Neural crest cell (in vitro differentiated cells): ENCODE results near the gene RPL18A. TPM values are rescaled to one million over a fixed set of nuclear protein-coding genes. Genes with fewer than 3 reads are reported as not detected.
"Not testable (repeated sequence)": the region's sequence is repeated elsewhere in the genome, so short reads cannot be mapped to it uniquely, and the experiment has no call there.

Source experiments
- DNase-seq: peaks from one replicate; pipeline ENCODE4 v3.0.0; 2021; ENCODE audit warnings: low read depth, mixed read lengths, low spot score
- H3K27ac Mint-ChIP-seq: one replicate; pipeline ENCODE4 v1.8.0; 2021; ENCODE audit warnings: mild to moderate bottlenecking, mixed read lengths; ENCODE audit not compliant: unreplicated experiment
- H3K27me3 Mint-ChIP-seq: 2 replicates; pipeline ENCODE4 v1.8.0; 2021; ENCODE audit warnings: low read depth, mild to moderate bottlenecking, mixed read lengths
- H3K36me3 Mint-ChIP-seq: 2 replicates; pipeline ENCODE4 v1.8.0; 2021; ENCODE audit warnings: low read depth, mild to moderate bottlenecking, mixed read lengths
- H3K4me1 Mint-ChIP-seq: 2 replicates; pipeline ENCODE4 v1.8.0; 2021; ENCODE audit warnings: mixed read lengths
- H3K4me3 Mint-ChIP-seq: one replicate; pipeline ENCODE4 v1.8.0; 2021; ENCODE audit warnings: mild to moderate bottlenecking, mixed read lengths
- H3K9me3 Mint-ChIP-seq: 2 replicates; pipeline ENCODE4 v1.8.0; 2021; ENCODE audit warnings: mixed read lengths
- total RNA-seq: library from RNA; stranded (reverse); gene quantifications from 2 replicates; pipeline ENCODE4 v1.2.1, GENCODE V29; 2021
- TF ChIP-seq, protein P1 (sequence below): fragments of 200-600 bp; sonication (generic); conservative IDR thresholded peaks from 2 replicates; pipeline ENCODE4 v1.5.0; 2021; ENCODE audit warnings: antibody characterized with exemption, mild to moderate bottlenecking

RPL18A gene
- total RNA-seq, 1 donor from 2014 or later = 2,184 TPM

DNA sequence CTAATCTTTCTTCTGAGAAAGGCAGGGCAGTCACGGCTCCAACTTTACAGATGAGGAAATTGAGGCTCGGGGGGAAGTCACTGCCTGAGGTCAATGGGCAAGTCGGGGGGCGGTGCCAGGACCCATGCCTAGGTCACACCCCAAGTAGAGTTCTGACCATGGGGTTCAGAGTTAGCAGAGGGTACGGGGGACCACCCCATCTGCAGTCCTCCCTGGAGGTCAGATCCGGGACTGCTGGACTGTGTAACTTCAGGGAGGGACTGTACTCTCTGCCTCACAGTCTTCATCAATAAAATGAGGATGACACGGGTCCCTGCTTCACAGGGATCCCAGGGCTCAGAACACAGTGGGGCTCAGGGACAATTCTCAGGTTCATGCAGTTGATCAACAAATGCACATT, 19.8 kb downstream of the RPL18A start:
- no peaks in the 10 kb centered on the region for H3K36me3 Mint-ChIP-seq
- H3K4me3 Mint-ChIP-seq = no peak overlapping the region
- no peaks in the 10 kb centered on the region for H3K4me1 Mint-ChIP-seq
- H3K27ac Mint-ChIP-seq = no peak overlapping the region
- TF ChIP-seq, protein P1, sequence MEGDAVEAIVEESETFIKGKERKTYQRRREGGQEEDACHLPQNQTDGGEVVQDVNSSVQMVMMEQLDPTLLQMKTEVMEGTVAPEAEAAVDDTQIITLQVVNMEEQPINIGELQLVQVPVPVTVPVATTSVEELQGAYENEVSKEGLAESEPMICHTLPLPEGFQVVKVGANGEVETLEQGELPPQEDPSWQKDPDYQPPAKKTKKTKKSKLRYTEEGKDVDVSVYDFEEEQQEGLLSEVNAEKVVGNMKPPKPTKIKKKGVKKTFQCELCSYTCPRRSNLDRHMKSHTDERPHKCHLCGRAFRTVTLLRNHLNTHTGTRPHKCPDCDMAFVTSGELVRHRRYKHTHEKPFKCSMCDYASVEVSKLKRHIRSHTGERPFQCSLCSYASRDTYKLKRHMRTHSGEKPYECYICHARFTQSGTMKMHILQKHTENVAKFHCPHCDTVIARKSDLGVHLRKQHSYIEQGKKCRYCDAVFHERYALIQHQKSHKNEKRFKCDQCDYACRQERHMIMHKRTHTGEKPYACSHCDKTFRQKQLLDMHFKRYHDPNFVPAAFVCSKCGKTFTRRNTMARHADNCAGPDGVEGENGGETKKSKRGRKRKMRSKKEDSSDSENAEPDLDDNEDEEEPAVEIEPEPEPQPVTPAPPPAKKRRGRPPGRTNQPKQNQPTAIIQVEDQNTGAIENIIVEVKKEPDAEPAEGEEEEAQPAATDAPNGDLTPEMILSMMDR = no peak
- peaks cover 12% of the 10 kb centered on the region for H3K27me3 Mint-ChIP-seq
- DNase-seq = no peak
- H3K9me3 Mint-ChIP-seq = no peaks in the 10 kb centered on the region

DNA sequence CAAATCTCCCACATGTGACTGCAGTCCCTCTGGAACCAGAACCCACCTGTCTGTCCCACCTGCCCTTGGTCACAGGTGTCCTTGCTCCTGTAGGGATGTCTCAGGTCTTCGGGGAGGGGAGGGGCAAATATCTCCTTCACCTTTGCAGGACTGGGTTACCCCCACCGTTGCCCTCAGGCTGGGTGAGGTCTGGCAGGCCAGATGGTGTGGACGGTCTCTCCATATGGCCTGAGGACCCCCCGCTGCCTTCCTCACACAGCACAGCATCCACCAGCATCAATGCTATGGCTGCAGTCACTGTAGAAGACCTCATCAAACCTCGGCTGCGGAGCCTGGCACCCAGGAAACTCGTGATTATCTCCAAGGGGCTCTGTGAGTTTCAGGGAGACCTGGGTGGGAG, 22.0 kb downstream of the RPL18A start:
- no peak overlapping the region for H3K4me3 Mint-ChIP-seq
- H3K4me1 Mint-ChIP-seq = no peaks in the 10 kb centered on the region
- DNase-seq = no peak
- no peaks in the 10 kb centered on the region for H3K36me3 Mint-ChIP-seq
- H3K27me3 Mint-ChIP-seq = peaks cover 10% of the 10 kb centered on the region
- H3K9me3 Mint-ChIP-seq = no peaks in the 10 kb centered on the region
- H3K27ac Mint-ChIP-seq = no peak overlapping the region
- TF ChIP-seq, protein P1 = no peak

DNA sequence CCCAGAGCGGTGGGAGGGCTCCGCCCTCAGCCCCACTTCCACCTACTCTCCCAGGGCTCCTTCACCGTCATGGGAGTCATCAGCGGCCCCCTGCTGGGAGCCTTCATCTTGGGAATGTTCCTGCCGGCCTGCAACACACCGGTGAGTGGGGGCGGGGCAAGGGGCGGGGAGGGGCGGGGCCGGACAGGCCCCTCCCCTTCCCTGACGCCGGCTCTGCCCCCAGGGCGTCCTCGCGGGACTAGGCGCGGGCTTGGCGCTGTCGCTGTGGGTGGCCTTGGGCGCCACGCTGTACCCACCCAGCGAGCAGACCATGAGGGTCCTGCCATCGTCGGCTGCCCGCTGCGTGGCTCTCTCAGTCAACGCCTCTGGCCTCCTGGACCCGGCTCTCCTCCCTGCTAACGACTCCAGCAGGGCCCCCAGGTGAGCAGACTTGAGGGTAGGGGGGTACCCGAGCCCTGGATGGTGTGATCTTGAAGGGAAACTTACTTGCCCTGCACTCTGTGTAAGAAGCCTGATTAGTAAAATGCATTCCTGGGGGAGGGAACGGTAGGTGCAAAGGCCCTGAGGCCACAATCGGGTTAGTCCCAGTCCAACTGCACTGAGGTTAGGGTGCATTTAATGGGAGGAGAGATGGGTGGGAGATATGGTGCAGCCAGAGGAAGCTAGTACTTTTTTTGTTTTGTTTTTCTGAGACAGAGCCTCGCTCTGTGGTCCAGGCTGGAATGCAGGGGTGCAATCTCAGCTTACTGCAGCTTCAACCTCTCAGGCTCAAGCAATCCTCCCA, 24.1 kb downstream of the RPL18A start:
- Mint-ChIP-seq H3K27me3 (peaks cover 14% of the 10 kb centered on the region), H3K36me3 (no peaks in the 10 kb centered on the region), H3K9me3 (no peaks in the 10 kb centered on the region), H3K4me1 (no peaks in the 10 kb centered on the region), H3K4me3 (no peak overlapping the region), H3K27ac (no peak overlapping the region)
- TF ChIP-seq, protein P1 = no peak
- no peak for DNase-seq

DNA sequence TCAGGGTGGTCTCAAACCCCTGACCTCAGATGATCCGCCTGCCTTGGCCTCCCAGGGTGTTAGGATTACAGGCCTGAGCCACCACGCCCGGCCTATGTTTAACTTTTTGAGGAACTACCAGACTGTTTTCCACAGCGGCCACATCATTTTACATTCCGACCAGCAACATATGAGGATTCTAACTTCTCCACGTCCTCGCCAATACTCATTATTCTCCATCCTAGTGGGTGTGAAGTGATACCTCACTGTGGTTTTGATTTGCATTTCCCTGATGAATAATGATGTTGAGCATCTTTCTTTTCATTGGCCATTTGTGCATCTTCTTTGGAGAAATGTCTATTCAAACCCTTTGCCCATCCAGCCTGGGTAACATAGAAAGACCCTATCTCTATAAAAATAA, 26.8 kb downstream of the RPL18A start:
- no peak for DNase-seq
- no peaks in the 10 kb centered on the region for H3K9me3 Mint-ChIP-seq
- no peak overlapping the region for H3K4me3 Mint-ChIP-seq
- H3K27me3 Mint-ChIP-seq = peaks cover 26% of the 10 kb centered on the region
- no peak overlapping the region for H3K27ac Mint-ChIP-seq
- no peaks in the 10 kb centered on the region for H3K4me1 Mint-ChIP-seq
- H3K36me3 Mint-ChIP-seq = no peaks in the 10 kb centered on the region
- TF ChIP-seq, protein P1 = no peak

DNA sequence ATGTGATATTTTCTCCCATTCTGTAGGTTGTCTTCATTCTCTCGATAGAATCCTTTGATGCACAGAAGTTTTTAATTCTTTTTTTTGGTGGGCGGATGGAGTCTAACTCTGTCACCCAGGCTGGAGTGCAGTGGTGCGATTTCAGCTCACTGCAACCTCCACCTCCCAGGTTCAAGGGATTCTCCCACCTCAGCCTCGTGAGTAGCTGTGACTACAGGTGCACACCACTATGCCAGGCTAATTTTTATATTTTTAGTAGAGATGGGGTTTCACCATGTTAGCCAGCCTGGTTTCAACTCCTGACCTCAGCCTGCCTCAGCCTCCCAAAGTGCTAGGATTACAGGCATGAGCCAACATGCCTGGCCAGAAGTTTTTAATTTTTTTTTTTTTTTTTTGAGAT, 27.5 kb downstream of the RPL18A start:
- not testable (repeated sequence) for DNase-seq, H3K4me1 Mint-ChIP-seq, H3K9me3 Mint-ChIP-seq, H3K36me3 Mint-ChIP-seq, H3K27ac Mint-ChIP-seq, H3K4me3 Mint-ChIP-seq
- H3K27me3 Mint-ChIP-seq = peaks cover 29% of the 10 kb centered on the region

DNA sequence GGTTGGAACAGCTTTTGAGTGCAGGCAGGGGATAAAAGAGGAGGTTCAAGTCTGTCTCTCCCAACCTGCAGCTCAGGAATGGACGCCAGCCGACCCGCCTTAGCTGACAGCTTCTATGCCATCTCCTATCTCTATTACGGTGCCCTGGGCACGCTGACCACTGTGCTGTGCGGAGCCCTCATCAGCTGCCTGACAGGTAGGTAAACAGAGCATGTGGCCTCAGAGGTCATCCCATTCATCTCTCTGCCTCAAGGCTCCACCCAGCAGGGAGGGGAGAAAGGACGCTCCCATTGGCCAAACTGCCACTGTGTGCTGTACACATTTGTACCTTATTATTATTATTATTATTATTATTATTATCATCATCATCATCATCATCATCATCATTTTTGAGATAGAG, 28.6 kb downstream of the RPL18A start:
- Mint-ChIP-seq H3K36me3 (no peaks in the 10 kb centered on the region), H3K9me3 (no peaks in the 10 kb centered on the region), H3K27ac (no peak overlapping the region), H3K4me3 (no peak overlapping the region), H3K4me1 (no peaks in the 10 kb centered on the region), H3K27me3 (peaks cover 37% of the 10 kb centered on the region)
- DNase-seq = no peak
- TF ChIP-seq, protein P1 = no peak
